ENCODE results near the gene RNF152.
"Not testable (repeated sequence)": the region's sequence is repeated elsewhere in the genome, so short reads cannot be mapped to it uniquely, and the experiment has no call there.

Gene RNF152

GRCh38 chr18:61821748-61822147, 71.1 kb downstream of the RNF152 start:
- DNase-seq (ENCODE audit: low read depth), result no peak

- no peak for DNase-seq (ENCODE audit: low read depth)
These were observed 71.9 kb downstream of the RNF152 start for GRCh38 chr18:61820882-61821281.

GRCh38 chr18:61817086-61817485, 75.7 kb downstream of the RNF152 start:
- DNase-seq (ENCODE audit: low read depth), result no peak

- no peak for DNase-seq (ENCODE audit: low read depth)
These were observed 76.8 kb downstream of the RNF152 start for GRCh38 chr18:61815885-61816470.

GRCh38 chr18:61808286-61808685, 84.5 kb downstream of the RNF152 start:
- no peak for DNase-seq (ENCODE audit: low read depth)

- DNase-seq (ENCODE audit: low read depth), result no peak
These were observed 89.4 kb downstream of the RNF152 start for GRCh38 chr18:61803393-61803792.

GRCh38 chr18:61797696-61798590, 94.9 kb downstream of the RNF152 start:
- DNase-seq (ENCODE audit: low read depth), result no peak

GRCh38 chr18:61791031-61791430, 101.8 kb downstream of the RNF152 start:
- no peak for DNase-seq (ENCODE audit: low read depth)

GRCh38 chr18:61787011-61787670, 105.7 kb downstream of the RNF152 start:
- not testable (repeated sequence) for DNase-seq (ENCODE audit: low read depth)

- no peak for DNase-seq (ENCODE audit: low read depth)
These were observed 107.2 kb downstream of the RNF152 start for GRCh38 chr18:61785588-61785987.

- DNase-seq (ENCODE audit: low read depth), result no peak
These were observed 108.0 kb downstream of the RNF152 start for GRCh38 chr18:61784834-61785233.

- DNase-seq (ENCODE audit: low read depth), result no peak
These were observed 110.3 kb downstream of the RNF152 start for GRCh38 chr18:61782545-61782944.

- not testable (repeated sequence) for DNase-seq (ENCODE audit: low read depth)
These were observed 116.6 kb downstream of the RNF152 start for GRCh38 chr18:61776201-61776600.

- no peak for DNase-seq (ENCODE audit: low read depth)
These were observed 118.0 kb downstream of the RNF152 start for GRCh38 chr18:61774846-61775245.

GRCh38 chr18:61772293-61772848, 120.4 kb downstream of the RNF152 start:
- DNase-seq (ENCODE audit: low read depth), result no peak

GRCh38 chr18:61771861-61772260, 120.9 kb downstream of the RNF152 start:
- no peak for DNase-seq (ENCODE audit: low read depth)

GRCh38 chr18:61770279-61770678, 122.5 kb downstream of the RNF152 start:
- DNase-seq (ENCODE audit: low read depth), result no peak

GRCh38 chr18:61766266-61766884, 126.4 kb downstream of the RNF152 start:
- no peak for DNase-seq (ENCODE audit: low read depth)

- no peak for DNase-seq (ENCODE audit: low read depth)
These were observed 127.7 kb downstream of the RNF152 start for GRCh38 chr18:61765097-61765496.

GRCh38 chr18:61764381-61764780, 128.4 kb downstream of the RNF152 start:
- DNase-seq (ENCODE audit: low read depth), result no peak

- DNase-seq (ENCODE audit: low read depth), result no peak
These were observed 130.9 kb downstream of the RNF152 start for GRCh38 chr18:61761875-61762274.
